Body of pancreas (tissue), 4 donors: ENCODE measurements around the gene ZSWIM7. TPM values are rescaled to one million over a fixed set of nuclear protein-coding genes. Genes with fewer than 3 reads are reported as not detected.

Experiments
- ATAC-seq: fragments of 150-250 bp; one replicate; pipeline ENCODE4 v1.9.1; 2016
- DNase-seq, 4 donors: peaks; one replicate each; pipeline ENCODE4 v3.0.0-alpha.2; 2019
- H3K27ac ChIP-seq, 4 donors: fragments of 200-600 bp; sonication (generic); 1 replicate in 3 of 4; 2 replicates in 1 of 4; pipeline versions ENCODE4 v1.5.1 to v1.6.1; 2016 to 2019; ENCODE audit warnings: mild to moderate bottlenecking in 1 of 4, mixed read lengths in 1 of 4, moderate library complexity in 1 of 4
- H3K27me3 ChIP-seq, 2 donors: fragments of 200-600 bp; sonication (generic); one replicate each; pipeline ENCODE4 v1.6.0; 2016; ENCODE audit warnings: mild to moderate bottlenecking in 1 of 2
- H3K36me3 ChIP-seq, 2 donors: fragments of 200-600 bp; sonication (generic); replicated peaks in 1 of 2; 2 replicates each; pipeline ENCODE4 v1.5.1; 2016; ENCODE audit warnings: low read depth in 2 of 2; ENCODE audit not compliant: insufficient read depth in 1 of 2
- H3K4me1 ChIP-seq: fragments of 200-600 bp; sonication (generic); one replicate; pipeline ENCODE4 v1.6.0; 2016
- H3K4me3 ChIP-seq, 2 donors: fragments of 200-600 bp; sonication (generic); 1 replicate in 1 of 2; 2 replicates in 1 of 2; pipeline ENCODE4 v1.5.1; 2016 to 2019
- H3K9me3 ChIP-seq, 3 donors: fragments of 200-600 bp; sonication (generic); 1 replicate in 2 of 3; 2 replicates in 1 of 3; pipeline ENCODE4 v1.5.1; 2016
- CTCF ChIP-seq, 7 experiments: fragments of 450-650 bp in 4 of 7; fragments of 200-600 bp in 3 of 7; sonication (generic) in 3 of 7; IDR thresholded peaks; one replicate each; pipeline ENCODE4 v1.5.1; 2016 to 2019; ENCODE audit warnings: antibody characterized with exemption in 7 of 7
- POLR2A ChIP-seq, 3 donors: fragments of 450-650 bp; IDR thresholded peaks; one replicate each; pipeline ENCODE4 v1.6.1; 2016; ENCODE audit warnings: antibody characterized with exemption in 3 of 3, mild to moderate bottlenecking in 2 of 3
- WGBS, 2 donors: methylation state at CpG; one replicate each; pipeline ENCODE4 v1.1.5; 2017; 5-methylcytosine and 5-hydroxymethylcytosine counted together
- intact Hi-C: fragments of 100-400 bp; cut with DNase I; formaldehyde crosslinking; loops from one replicate; pipeline ENCODE4 v1.15.1; 2023
- total RNA-seq, 2 donors: library from RNA; depleted of rRNA; stranded (reverse); fragments of >200 nt; gene quantifications; one replicate each; pipeline ENCODE4 v1.1.0, GENCODE V29; 2016

Gene ZSWIM7
- total RNA-seq, 2 donors from 2014 or later: 18.2 to 18.8 TPM

DNA sequence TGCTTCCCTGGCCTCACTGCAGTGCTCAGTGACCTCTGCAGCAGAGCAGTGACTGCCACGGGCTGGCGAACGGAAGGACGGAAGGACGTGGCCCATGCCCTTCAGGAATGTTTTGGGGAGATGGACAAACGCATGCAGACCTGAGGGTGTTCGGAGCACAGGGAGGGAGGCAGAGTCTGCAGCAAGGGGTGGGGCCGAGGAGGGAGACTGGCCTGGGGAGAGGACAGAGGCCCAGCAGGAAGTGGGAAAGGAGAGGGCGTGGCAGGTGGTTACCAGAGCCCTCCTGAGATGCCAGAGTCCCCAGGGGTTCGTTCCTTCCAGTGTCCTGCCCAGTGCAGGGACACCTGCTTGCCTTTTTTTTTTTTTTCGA lies 32.6 kb downstream of the ZSWIM7 start:
- WGBS, 2 donors: 55 to 75% methylated on average over 11 of the region's 11 CpGs
- intact Hi-C loops: no loop called here
- DNase-seq (no peak), ATAC-seq (no peak)
- no peaks in the 10 kb centered on the region for H3K9me3 ChIP-seq
- H3K27me3 ChIP-seq: no peaks in the 10 kb centered on the region
- TF ChIP-seq CTCF (IDR thresholded peaks at IDR 0.05) (no peak), POLR2A (IDR thresholded peaks at IDR 0.05) (no peak)
- peak overlapping the region in 3 of 4 donors; percentile 47 to 70 (median 53) for H3K27ac ChIP-seq
- no peaks in the 10 kb centered on the region for H3K36me3 ChIP-seq
- H3K4me3 ChIP-seq: no peak overlapping the region
- peaks cover 11% of the 10 kb centered on the region for H3K4me1 ChIP-seq

DNA sequence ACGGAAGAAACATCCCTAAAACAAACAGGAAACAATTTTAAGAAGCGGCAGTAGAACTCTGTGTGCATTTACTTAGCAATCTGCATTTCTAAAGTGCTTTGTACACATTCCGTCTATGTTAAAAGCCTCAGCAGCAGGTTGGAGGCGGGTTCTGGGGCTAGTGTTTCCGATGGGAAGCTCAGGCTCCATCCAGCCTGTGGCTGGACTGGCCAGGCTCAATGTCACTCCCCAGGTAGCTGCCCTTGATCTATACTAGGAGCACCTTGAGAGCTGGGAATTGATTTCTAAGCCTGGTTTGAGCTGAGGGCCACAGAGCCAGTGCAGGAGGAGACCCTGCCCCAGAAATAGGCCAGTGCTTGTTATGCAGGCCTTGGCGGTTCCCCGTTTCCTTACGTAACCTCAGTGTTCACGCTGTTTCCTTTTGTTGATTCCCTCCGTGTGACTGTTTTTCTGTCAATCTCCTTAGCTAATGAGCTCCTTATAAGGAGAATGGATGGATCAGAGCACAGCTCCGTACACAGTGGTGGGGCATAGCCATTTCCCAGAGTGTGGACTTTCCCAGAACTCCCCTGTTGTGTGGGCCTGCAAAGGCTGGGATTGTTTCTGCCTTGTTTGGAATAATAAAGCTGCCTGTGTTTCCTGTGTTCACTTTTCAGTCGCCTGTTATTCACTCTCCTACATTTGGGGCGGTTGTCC lies 33.2 kb downstream of the ZSWIM7 start:
- H3K9me3 ChIP-seq: no peaks in the 10 kb centered on the region
- H3K27ac ChIP-seq: peak overlapping the region in 3 of 4 donors; percentile 47 to 70 (median 53)
- ATAC-seq: peak; percentile 69
- TF ChIP-seq POLR2A (IDR thresholded peaks at IDR 0.05) (no peak), CTCF (IDR thresholded peaks at IDR 0.05) (no peak)
- no peak overlapping the region for H3K4me3 ChIP-seq
- intact Hi-C loops: no loop called here
- peaks cover 11% of the 10 kb centered on the region for H3K4me1 ChIP-seq
- H3K27me3 ChIP-seq: no peaks in the 10 kb centered on the region
- peak; percentile 31 to 75 (median 62) for DNase-seq
- H3K36me3 ChIP-seq: no peaks in the 10 kb centered on the region
- WGBS, 2 donors: 32 to 44% methylated on average over 13 of the region's 13 CpGs

DNA sequence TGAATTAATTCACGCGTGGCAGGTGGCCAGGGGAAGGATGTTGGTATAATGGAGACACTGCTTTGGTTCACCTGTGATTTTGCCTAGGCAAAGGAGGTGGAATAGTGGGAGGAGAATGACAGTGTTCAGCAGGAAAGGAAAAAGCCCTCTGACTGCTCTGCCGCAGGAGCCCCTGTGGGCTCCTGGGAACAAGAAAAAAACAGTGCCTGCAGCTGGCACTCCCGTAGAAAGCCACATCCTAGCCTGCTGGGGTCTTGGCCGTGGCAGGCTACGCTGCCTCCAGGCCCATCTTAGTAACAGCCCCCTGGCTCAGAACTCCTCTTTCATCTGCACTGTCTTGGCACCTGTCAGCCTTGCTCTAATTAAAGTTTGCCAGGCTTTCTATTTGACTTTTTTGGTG lies 34.0 kb downstream of the ZSWIM7 start:
- H3K27me3 ChIP-seq: no peaks in the 10 kb centered on the region
- WGBS, 2 donors: 83 to 88% methylated on average over 6 of the region's 6 CpGs
- H3K4me3 ChIP-seq: no peak overlapping the region
- intact Hi-C loops: no loop called here
- H3K27ac ChIP-seq: no peak overlapping the region
- DNase-seq: no peak
- TF ChIP-seq CTCF (IDR thresholded peaks at IDR 0.05) (no peak), POLR2A (IDR thresholded peaks at IDR 0.05) (no peak)
- ATAC-seq: no peak
- peaks cover 11% of the 10 kb centered on the region for H3K4me1 ChIP-seq
- H3K9me3 ChIP-seq: no peaks in the 10 kb centered on the region
- no peaks in the 10 kb centered on the region for H3K36me3 ChIP-seq

DNA sequence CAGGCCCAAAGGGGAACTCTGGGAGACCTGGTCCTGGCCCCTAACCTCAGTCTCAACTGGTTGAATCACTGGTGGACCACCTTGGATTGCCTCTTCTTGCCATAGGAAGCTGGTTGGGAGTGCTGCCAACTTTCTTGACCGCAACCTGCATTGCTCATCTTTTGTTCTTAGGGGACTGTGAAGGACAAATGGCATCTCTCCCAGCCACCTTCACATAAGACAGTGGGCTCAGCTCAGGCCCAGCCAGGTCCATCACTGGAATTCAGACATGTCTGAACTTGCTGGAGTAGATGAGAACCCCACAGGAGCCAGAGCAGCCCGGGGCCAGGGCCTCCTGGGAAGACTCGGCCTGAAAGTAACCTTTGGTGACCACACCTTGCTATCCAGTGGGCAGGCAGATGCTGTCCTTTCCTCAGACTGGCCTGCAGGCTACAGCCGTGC lies 35.8 kb downstream of the ZSWIM7 start:
- H3K27ac ChIP-seq: no peak overlapping the region
- no peaks in the 10 kb centered on the region for H3K27me3 ChIP-seq
- H3K4me1 ChIP-seq: peaks cover 11% of the 10 kb centered on the region
- intact Hi-C loops: no loop called here
- no peaks in the 10 kb centered on the region for H3K9me3 ChIP-seq
- H3K36me3 ChIP-seq: no peaks in the 10 kb centered on the region
- ATAC-seq: no peak
- WGBS, 2 donors: 84 to 86% methylated on average over 3 to 4 of the region's 4 CpGs
- TF ChIP-seq POLR2A (IDR thresholded peaks at IDR 0.05) (no peak), CTCF (IDR thresholded peaks at IDR 0.05) (no peak)
- H3K4me3 ChIP-seq: no peak overlapping the region
- DNase-seq: no peak

GRCh38 chr17:15958484-15958854 lies 41.0 kb downstream of the ZSWIM7 start:
- no peak overlapping the region for H3K27ac ChIP-seq

More at GRCh38 chr17:15958484-15958854, 41.0 kb downstream of the ZSWIM7 start:
- Histone ChIP-seq H3K36me3 (no peaks in the 10 kb centered on the region), H3K27me3 (no peaks in the 10 kb centered on the region), H3K4me1 (no peaks in the 10 kb centered on the region), H3K9me3 (no peaks in the 10 kb centered on the region), H3K4me3 (no peak overlapping the region)
- DNase-seq (no peak), ATAC-seq (no peak)
- intact Hi-C loops: no loop called here
- WGBS, 2 donors: 93 to 94% methylated on average over 4 of the region's 4 CpGs
- no peak for TF ChIP-seq POLR2A (IDR thresholded peaks at IDR 0.05)
- no peak for TF ChIP-seq CTCF (IDR thresholded peaks at IDR 0.05)
